KOPT-K1 (cell line): Measurements from ENCODE around the gene EYS.

Experiments
- H3K27ac ChIP-seq: fragments of 200-600 bp; sonication (generic); 2 replicates; pipeline ENCODE4 v1.5.1; 2016; ENCODE audit warnings: antibody characterized with exemption, mild to moderate bottlenecking, low read depth, low read length; ENCODE audit not compliant: poor library complexity, severe bottlenecking
- H3K36me3 ChIP-seq: fragments of 200-600 bp; sonication (generic); 2 replicates; pipeline ENCODE4 v1.5.1; 2017; ENCODE audit warnings: antibody characterized with exemption, mild to moderate bottlenecking, low read length, moderate library complexity; ENCODE audit not compliant: insufficient read depth
- H3K9me3 ChIP-seq: fragments of 200-600 bp; sonication (generic); 2 replicates; pipeline ENCODE4 v1.5.1; 2017; ENCODE audit warnings: antibody characterized with exemption, low read length, mild to moderate bottlenecking; ENCODE audit not compliant: insufficient read depth, poor library complexity, severe bottlenecking

Gene EYS

GRCh38 chr6:63795006-63795405, 1912.0 kb downstream of the EYS start:
- Histone ChIP-seq H3K27ac (no peak overlapping the region), H3K36me3 (no peaks in the 10 kb centered on the region), H3K9me3 (no peaks in the 10 kb centered on the region)

DNA sequence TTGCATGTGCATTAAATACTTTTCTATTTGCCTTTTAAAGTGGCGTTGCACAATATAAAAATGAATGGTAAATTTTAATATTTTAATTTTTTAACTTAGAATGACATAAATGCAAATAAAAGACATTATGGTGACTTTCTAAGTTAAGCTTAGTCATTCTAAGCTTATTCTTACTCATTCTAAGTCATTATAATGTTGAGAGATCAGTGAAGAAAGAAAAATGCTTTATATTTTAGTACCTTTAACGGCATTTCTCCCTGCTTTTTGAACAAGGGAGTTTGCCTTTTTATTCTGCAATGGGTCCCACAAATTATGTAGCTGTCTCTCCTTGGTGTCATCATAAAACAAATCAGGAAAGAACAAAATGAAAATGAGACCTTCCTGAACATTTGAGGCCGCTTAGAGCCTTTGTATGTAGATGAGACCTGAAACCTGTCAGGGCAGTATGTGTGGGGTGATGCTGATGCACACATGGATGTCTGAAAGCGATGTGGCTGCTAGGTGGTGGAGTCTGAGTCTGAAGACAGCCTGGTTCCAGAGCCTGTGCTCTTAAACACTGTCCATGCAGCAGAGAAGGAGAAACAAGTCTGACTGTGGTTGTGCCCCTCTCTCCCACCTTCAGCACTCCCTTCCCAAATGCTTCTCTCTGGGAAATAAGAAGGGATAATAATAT, 1913.4 kb downstream of the EYS start:
- Histone ChIP-seq H3K9me3 (no peaks in the 10 kb centered on the region), H3K36me3 (no peaks in the 10 kb centered on the region), H3K27ac (no peak overlapping the region)

DNA sequence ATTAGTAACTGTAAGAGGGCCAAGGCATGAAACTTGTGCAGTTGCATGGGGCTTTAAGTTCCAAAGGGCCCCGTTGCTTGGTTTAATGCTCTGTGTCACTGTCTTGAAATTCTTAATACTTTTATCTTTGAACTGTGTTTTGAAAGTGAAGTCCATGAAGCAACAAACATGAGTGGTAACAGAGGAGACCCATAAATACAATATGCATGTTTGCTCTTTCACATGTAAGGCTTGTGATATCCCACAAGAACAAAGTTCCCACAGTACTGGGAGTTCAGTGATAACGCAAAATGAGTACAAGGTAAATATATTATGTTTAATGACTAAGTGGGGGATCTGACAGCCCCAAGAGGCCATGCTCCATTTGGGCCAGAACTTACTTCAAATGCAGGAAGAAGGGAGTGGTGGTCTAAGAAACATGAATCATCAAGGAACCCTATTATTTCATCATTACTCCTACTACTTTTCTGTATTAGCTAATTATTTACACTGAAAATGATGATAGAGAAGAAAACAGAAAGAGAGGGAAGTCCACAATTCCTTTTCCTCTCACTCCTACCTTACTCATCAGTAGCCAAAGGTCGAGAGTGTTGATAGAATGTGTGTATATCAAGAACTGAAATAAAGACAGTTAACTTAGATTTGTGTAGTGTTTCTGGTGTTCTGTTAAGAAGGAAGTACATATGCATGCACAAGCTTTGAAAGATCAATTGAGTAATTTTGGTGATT, 1914.1 kb downstream of the EYS start:
- Histone ChIP-seq H3K27ac (no peak overlapping the region), H3K36me3 (no peaks in the 10 kb centered on the region), H3K9me3 (no peaks in the 10 kb centered on the region)

- H3K36me3 ChIP-seq: no peaks in the 10 kb centered on the region
These were observed 1916.7 kb downstream of the EYS start for GRCh38 chr6:63790334-63790733.

GRCh38 chr6:63789699-63790098, 1917.3 kb downstream of the EYS start:
- no peaks in the 10 kb centered on the region for H3K9me3 ChIP-seq
- no peaks in the 10 kb centered on the region for H3K36me3 ChIP-seq
- H3K27ac ChIP-seq: no peak overlapping the region

More at GRCh38 chr6:63790334-63790733, 1916.7 kb downstream of the EYS start:
- no peak overlapping the region for H3K27ac ChIP-seq
- no peaks in the 10 kb centered on the region for H3K9me3 ChIP-seq

DNA sequence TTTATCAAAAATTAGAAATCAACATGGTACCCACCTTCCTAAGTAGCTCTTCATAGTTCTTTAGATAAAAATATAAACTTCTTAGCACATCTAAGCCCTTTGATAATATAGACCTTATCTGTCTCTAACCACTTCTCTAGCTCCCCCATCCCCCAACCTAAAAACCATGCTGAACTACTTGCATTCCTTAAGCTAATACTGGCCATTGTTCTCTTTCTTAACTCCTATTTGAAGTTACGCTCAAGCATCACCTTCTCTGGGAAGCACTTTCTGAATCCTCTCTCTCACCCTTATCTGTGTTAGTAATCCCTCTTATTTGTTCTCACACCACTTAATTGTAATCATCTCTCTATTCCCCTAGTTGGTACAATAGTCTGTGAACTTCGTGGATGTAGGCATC, 1918.5 kb downstream of the EYS start:
- Histone ChIP-seq H3K27ac (no peak overlapping the region), H3K36me3 (no peaks in the 10 kb centered on the region), H3K9me3 (no peaks in the 10 kb centered on the region)

DNA sequence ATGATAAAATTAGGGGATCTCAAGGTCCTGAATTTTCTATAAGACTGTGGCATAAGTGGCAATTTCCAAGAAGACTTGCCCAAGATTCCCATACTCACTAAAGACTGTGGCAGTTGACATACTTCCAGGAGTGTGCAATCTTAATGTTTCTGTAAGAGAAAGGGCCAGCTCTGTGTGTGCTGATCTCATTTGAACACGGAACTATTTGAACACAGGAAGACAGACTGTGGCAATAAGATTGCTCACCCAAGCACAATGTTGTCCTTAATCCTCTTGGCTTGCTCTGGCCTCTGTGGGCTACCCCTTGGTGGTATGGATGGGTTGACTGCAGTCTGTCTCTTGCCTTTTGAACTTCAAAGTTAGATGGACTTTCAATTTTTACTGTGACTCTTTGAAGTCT, 1920.0 kb downstream of the EYS start:
- H3K36me3 ChIP-seq: no peaks in the 10 kb centered on the region
- no peaks in the 10 kb centered on the region for H3K9me3 ChIP-seq
- no peak overlapping the region for H3K27ac ChIP-seq

- no peaks in the 10 kb centered on the region for H3K36me3 ChIP-seq
- H3K27ac ChIP-seq: no peak overlapping the region
- no peaks in the 10 kb centered on the region for H3K9me3 ChIP-seq
These were observed 1922.0 kb downstream of the EYS start for GRCh38 chr6:63785006-63785405.

DNA sequence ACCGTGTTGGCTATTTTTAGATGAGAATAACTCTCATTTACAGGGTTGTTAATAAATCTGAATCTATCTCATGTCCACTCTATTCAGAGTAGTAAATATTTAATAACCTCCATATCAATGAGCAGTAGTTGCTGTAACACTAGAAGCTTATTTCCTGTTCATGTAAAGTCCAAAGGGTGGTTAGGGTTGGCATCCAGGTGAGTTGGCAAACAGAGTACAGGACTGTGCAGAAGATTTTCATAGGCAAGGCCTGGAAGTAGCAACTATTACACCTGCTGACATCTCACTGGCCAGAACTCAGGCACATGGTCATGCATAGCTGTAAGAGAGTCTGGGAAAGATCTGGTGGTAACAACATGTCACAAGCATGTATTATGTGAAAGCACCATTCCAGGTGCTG, 1923.9 kb downstream of the EYS start:
- Histone ChIP-seq H3K9me3 (no peaks in the 10 kb centered on the region), H3K36me3 (no peaks in the 10 kb centered on the region), H3K27ac (no peak overlapping the region)

DNA sequence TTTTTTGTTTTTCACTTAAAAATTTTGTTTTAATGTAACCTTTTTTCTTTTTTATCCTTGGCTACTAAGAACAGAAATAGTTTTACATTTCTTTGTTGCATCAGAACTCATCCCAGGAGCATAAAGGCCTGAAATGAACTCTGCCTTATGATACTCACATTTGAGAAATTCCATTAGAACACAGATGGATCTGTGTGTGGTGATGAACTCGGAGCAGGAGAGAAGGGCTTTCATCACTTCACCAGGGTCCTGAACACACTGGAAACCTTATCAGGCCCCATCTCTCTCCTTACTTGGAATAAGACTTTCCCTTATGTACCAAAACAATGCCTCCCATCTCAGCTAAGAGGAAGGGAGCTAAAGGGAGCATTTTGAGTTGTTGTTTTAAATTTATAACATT, 1932.1 kb downstream of the EYS start:
- no peaks in the 10 kb centered on the region for H3K36me3 ChIP-seq
- H3K9me3 ChIP-seq: no peaks in the 10 kb centered on the region
- no peak overlapping the region for H3K27ac ChIP-seq

DNA sequence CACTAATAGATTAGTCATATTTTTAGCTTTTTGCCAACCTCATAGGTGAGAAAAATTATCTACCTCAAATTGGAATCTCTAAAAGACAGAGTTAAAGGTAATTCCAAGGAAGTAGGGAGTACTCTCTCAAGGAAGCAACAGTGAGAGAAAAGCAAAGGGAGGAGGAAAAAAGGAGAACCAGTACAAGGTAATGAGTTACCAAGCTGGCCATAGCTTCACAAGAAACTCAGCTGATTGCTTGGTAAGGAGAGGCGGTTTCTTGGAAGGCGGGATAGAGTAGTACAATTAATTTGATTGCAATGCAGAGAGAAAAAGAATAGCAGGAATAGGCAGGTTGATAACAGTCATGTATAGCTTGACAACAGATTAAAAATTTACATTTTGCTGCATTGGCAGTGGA, 1933.8 kb downstream of the EYS start:
- Histone ChIP-seq H3K9me3 (no peaks in the 10 kb centered on the region), H3K27ac (no peak overlapping the region)

GRCh38 chr6:63765828-63766227, 1941.2 kb downstream of the EYS start:
- Histone ChIP-seq H3K27ac (no peak overlapping the region), H3K36me3 (no peaks in the 10 kb centered on the region), H3K9me3 (no peaks in the 10 kb centered on the region)

More for the DNA sequence above, 1933.8 kb downstream of the EYS start:
- H3K36me3 ChIP-seq: no peaks in the 10 kb centered on the region

DNA sequence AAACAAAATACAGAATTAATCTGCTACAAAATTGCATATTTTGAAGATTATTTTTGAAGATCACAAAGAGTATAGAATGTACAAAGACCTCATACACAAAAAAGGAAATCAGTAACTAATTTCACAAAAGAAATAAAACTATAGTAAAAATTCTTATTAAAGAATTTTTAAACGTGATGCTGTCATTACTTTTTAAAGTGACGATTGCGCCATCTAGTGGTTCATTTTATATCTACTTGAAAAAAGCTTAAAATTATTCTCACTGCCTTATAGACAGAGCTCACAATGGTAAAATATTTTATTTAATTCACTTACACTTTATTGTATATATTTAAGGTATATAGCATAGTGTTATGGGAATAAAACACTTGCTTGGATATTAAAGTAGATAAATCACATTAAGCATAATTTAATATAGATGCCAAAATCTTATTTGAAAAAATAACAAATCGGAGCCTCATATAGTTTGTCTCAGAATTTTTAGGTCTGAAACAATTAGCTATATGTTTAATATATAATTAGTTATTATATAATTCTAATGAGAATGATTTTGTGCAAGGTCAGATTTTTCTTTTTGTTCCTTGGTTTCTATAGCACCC, 1942.6 kb downstream of the EYS start:
- Histone ChIP-seq H3K27ac (no peak overlapping the region), H3K36me3 (no peaks in the 10 kb centered on the region), H3K9me3 (no peaks in the 10 kb centered on the region)

GRCh38 chr6:63760199-63760598, 1946.8 kb downstream of the EYS start:
- H3K9me3 ChIP-seq: peaks cover 9% of the 10 kb centered on the region
- no peak overlapping the region for H3K27ac ChIP-seq
- H3K36me3 ChIP-seq: no peaks in the 10 kb centered on the region

- peaks cover 9% of the 10 kb centered on the region for H3K9me3 ChIP-seq
- no peak overlapping the region for H3K27ac ChIP-seq
- no peaks in the 10 kb centered on the region for H3K36me3 ChIP-seq
These were observed 1947.4 kb downstream of the EYS start for GRCh38 chr6:63759605-63760105.
